Endothelial cell (in vitro differentiated cells): Measurements from ENCODE around the gene ACAP3. TPM values are rescaled to one million over a fixed set of nuclear protein-coding genes. Genes with fewer than 3 reads are reported as not detected.

Experiments
- DNase-seq: peaks from one replicate; pipeline ENCODE4 v3.0.0; 2021; ENCODE audit warnings: low spot score
- H3K27ac Mint-ChIP-seq: one replicate; pipeline ENCODE4 v1.8.0; 2021; ENCODE audit warnings: mixed read lengths, inconsistent platforms; ENCODE audit not compliant: unreplicated experiment
- H3K27me3 Mint-ChIP-seq: one replicate; pipeline ENCODE4 v1.8.0; 2021; ENCODE audit warnings: mild to moderate bottlenecking, moderate library complexity, mixed read lengths, inconsistent platforms; ENCODE audit not compliant: unreplicated experiment
- H3K36me3 Mint-ChIP-seq: one replicate; pipeline ENCODE4 v1.8.0; 2021; ENCODE audit warnings: mild to moderate bottlenecking, low read depth, mixed read lengths, inconsistent platforms; ENCODE audit not compliant: unreplicated experiment
- H3K4me1 Mint-ChIP-seq: one replicate; pipeline ENCODE4 v1.8.0; 2021; ENCODE audit warnings: mild to moderate bottlenecking, mixed read lengths, inconsistent platforms; ENCODE audit not compliant: unreplicated experiment
- H3K4me3 Mint-ChIP-seq: one replicate; pipeline ENCODE4 v1.8.0; 2021; ENCODE audit warnings: mild to moderate bottlenecking, mixed read lengths, inconsistent platforms; ENCODE audit not compliant: unreplicated experiment
- H3K9me3 Mint-ChIP-seq: one replicate; pipeline ENCODE4 v1.8.0; 2021; ENCODE audit warnings: mixed read lengths, inconsistent platforms; ENCODE audit not compliant: unreplicated experiment
- total RNA-seq: library from RNA; stranded (reverse); fragmentation: NEBNext Ultra II Directional; extraction: Animal tissue kit (Norgen Biotek cat#: 25700); gene quantifications from one replicate; pipeline ENCODE4 v1.2.1, GENCODE V29; 2021; ENCODE audit not compliant: unreplicated experiment
- TF ChIP-seq, protein P1 (sequence below): fragments of 200-600 bp; sonication (generic); IDR thresholded peaks from one replicate; pipeline ENCODE4 v1.5.0; 2021; ENCODE audit warnings: antibody characterized with exemption; ENCODE audit not compliant: unreplicated experiment

The ACAP3 gene
- total RNA-seq, 1 donor from 2014 or later: 54.0 TPM

DNA sequence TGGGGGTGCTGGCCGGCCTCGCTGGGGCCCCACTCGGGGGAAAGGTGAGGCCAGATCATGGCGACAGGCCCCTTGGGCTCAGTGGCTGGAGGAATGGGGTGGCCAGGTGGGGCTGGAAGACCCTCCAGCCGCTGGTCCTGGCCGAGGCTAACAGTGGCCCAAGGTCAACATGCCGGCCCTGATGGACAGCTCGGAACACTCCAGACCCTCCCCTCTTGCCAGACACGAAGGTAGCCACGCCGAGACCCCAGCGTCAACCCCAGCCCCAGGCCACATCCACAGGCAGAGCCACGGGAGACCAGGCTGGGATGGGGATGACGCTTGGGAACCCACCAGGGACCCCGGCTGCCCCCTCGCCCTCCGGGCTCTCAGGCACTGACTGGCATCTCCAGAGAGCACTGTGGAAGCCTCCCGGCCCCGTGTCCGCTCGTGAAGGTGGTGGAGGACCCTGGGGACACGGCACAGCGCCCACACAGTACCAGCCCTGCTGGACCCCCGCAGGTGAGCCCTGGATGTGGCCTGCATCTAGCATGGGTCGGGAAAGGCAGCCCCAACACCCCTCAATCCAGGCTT, 60.3 kb downstream of the ACAP3 start:
- no peaks in the 10 kb centered on the region for H3K36me3 Mint-ChIP-seq
- H3K27ac Mint-ChIP-seq: no peak overlapping the region
- TF ChIP-seq, protein P1, sequence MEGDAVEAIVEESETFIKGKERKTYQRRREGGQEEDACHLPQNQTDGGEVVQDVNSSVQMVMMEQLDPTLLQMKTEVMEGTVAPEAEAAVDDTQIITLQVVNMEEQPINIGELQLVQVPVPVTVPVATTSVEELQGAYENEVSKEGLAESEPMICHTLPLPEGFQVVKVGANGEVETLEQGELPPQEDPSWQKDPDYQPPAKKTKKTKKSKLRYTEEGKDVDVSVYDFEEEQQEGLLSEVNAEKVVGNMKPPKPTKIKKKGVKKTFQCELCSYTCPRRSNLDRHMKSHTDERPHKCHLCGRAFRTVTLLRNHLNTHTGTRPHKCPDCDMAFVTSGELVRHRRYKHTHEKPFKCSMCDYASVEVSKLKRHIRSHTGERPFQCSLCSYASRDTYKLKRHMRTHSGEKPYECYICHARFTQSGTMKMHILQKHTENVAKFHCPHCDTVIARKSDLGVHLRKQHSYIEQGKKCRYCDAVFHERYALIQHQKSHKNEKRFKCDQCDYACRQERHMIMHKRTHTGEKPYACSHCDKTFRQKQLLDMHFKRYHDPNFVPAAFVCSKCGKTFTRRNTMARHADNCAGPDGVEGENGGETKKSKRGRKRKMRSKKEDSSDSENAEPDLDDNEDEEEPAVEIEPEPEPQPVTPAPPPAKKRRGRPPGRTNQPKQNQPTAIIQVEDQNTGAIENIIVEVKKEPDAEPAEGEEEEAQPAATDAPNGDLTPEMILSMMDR: no peak
- peaks cover 3% of the 10 kb centered on the region for H3K27me3 Mint-ChIP-seq
- no peak for DNase-seq
- no peak overlapping the region for H3K4me3 Mint-ChIP-seq
- no peaks in the 10 kb centered on the region for H3K9me3 Mint-ChIP-seq
- H3K4me1 Mint-ChIP-seq: no peaks in the 10 kb centered on the region

DNA sequence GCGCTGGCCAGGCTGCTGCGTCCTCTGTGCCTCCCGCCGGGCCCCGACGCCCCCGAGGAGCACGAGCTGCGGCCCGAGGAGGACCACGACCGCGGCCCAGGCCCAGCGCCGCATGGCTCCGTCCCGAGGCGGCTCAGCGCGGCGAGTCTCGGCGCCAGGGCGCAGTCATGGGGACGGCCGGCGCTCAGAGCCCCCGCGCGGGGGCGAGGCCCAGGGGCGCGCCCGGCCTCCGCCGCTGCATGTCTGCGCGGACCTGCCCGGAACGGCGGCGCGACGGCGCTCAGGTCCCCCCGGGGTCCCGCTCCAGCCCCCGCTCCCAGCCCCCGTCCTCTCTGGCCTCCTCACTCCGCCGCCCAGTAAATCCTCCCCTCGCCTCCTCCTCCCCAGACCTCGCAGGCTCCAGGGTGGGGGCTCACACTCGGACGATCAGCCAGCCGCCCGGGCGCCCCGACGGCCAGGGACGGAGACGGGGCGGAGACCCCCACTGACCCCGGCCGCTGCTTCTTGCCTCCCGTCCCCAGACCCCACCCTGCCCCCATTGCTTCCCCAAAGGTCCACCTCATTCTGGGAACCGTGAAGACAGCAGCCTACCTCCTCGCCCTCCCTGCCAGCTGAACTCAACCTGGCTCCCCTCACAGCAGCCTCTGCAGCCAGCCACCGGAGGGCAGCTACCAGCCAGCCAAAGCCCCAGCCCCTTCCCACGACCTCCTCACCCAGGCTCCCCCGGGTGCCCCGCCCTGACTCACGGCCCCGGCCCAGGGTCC, 61.0 kb downstream of the ACAP3 start, which contains the start of gene C1QTNF12:
TSS of gene C1QTNF12 (minus strand) at position 146 of the 764 bp plus-strand sequence. CDS start at position 114, 32 bp downstream.
- no peak for DNase-seq
- Mint-ChIP-seq H3K27ac (no peak within 1 kb of the TSS), H3K27me3 (peaks cover 2% of the 10 kb centered on the region), H3K4me1 (no peaks in the 10 kb centered on the region), H3K4me3 (no peak within 1 kb of the TSS), H3K36me3 (no peaks in the 10 kb centered on the region), H3K9me3 (no peaks in the 10 kb centered on the region)
- TF ChIP-seq, protein P1: no peak

DNA sequence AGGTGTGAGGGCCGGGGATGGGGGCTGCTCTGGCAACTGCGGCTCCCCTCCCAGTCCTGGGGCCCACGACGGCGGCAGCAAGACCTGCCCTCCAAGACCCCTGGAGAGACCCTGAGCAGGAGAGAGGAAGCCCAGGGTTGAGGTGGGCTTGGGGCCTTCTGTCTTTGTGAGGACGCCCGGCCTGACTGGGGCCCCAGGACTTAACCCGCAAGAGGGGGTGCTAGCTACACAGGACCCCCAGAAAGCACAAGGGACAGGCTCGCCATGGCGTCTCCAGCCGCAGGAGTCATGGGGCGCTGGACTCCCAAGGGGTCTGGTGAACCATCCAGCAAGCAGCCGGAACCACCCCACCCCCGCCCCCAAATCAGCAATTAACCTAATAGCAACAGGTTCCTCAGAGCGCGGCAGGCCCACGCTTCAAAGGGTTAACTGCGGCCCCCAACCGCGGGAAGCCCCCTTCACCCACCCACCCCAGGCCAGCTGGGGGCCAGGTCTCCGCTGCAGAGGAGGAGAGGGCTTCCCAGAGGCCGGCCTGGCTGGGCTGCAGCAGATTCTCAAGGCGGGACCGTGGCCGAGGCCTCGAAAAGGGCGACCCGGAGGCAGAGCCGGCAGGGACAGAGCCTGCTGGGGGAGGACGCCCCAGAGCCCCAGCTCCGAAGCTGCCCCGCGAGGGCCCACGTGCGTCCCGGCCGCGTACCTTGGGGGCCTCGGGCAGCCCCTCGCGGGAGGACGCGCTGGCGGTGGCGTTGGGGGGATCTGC, 61.7 kb downstream of the ACAP3 start:
- Mint-ChIP-seq H3K27me3 (peaks cover 2% of the 10 kb centered on the region), H3K36me3 (no peaks in the 10 kb centered on the region)

DNA sequence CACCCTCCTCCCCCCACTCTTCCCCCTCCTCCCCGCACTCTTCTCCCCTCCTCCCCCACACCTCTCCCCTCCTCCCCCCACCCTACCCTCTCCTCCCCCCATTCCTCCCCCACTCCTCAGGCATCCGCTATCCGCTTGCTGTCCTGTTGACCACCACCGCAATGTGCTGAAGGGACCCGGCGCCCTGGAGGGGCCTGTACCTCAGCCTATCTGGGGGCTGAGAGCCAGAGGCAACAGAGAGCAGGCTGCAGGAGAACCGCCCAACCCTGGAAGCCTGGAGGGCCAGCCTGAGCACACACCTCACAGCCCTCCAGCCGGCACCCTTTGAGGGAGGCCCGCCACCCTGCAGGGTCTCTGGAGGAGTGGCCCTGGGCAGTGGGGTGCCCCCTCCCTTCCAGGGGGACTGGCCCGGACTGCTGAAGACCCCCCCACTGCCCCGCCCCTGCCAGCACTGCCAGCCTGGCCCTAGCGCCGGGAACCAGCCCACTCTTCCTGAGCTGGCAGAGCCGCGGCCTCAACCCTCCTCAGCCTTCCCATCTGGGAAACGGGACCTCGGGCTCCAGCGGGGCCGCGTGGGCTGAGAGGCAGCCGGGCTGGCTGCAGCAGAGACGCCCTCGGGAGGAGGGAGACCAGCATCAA, 62.4 kb downstream of the ACAP3 start:
- Mint-ChIP-seq H3K9me3 (no peaks in the 10 kb centered on the region), H3K27ac (no peak overlapping the region), H3K36me3 (no peaks in the 10 kb centered on the region), H3K27me3 (peaks cover 2% of the 10 kb centered on the region), H3K4me1 (no peaks in the 10 kb centered on the region), H3K4me3 (no peak overlapping the region)
- TF ChIP-seq, protein P1: no peak
- DNase-seq: no peak

More for the DNA sequence above, 61.7 kb downstream of the ACAP3 start:
- Mint-ChIP-seq H3K4me1 (no peaks in the 10 kb centered on the region), H3K4me3 (no peak overlapping the region), H3K9me3 (no peaks in the 10 kb centered on the region), H3K27ac (no peak overlapping the region)
- DNase-seq: no peak
- TF ChIP-seq, protein P1: no peak
